Measurements from ENCODE around the gene XYLT1.

Gene XYLT1

GRCh38 chr16:17068524-17068923 is 402.2 kb downstream of the XYLT1 start:
- no peak for DNase-seq

- no peak for DNase-seq
Observed at GRCh38 chr16:17067882-17068281, 402.9 kb downstream of the XYLT1 start.

DNA sequence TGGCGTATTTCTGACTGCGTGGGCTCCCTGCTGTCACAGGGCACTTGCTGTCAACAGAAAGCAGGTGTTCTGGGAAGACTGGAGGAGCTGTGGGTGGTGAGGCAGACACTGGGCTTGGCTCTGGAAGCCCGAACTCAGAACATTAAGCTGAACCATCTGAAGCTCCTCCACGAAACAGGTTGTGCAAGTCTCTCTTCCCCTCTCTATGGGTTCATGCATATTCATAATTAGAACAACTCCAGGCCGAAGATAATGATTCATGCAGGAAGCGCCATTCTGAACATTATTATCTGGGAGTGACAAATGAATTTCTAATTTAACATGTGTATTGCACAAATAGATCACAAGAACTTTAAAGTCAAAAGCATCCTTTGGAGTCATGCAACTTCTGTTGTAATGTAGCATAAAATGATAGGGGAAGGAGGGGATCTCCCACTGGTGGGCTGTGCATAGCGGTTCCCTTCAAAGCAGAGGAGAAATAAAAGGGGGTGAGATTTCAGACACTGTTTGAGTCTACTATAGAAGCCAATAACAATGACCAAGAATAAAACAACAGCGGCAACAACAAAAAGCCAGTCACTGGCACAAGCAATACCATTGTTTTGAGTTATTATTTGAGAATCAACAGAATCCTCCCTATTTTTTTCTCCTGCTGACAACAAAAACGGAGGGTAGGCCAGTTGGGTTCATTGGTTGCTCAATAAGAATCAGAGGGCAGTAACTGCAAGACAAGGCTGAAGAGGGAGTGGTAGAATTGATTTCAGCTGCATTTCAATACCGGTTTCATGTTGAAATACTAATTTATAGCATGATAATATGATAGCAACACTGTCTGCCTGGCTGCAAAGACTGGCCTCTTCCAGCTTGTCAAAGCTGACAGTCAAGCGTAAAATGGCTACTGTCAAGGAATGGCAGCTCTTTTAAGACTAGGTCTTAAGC is 407.3 kb downstream of the XYLT1 start:
- DNase-seq: no peak

DNA sequence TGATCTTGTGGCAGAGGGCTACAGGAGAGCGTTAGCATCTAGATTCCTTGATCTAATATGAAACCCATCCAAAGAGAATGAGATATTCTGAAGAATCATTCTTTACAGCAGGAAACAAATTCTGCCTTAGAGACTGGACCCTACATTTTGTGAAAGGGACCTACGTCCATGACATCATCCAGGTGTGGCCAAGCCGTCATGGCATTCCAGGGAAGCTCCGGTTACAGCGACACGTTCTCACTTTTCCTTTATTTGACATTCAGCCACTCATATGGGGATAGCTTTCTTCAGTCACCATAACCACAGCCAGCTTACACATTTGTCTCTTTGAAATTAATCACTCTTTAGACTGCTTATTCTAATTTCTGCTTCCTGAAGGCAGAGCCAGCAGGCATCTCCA is 408.1 kb downstream of the XYLT1 start:
- peak; percentile 3 for DNase-seq

- no peak for DNase-seq
Observed at GRCh38 chr16:17061326-17061725, 409.4 kb downstream of the XYLT1 start.

GRCh38 chr16:17058471-17058870 is 412.3 kb downstream of the XYLT1 start:
- DNase-seq: no peak

- no peak for DNase-seq
Observed at GRCh38 chr16:17056666-17057065, 414.1 kb downstream of the XYLT1 start.

DNA sequence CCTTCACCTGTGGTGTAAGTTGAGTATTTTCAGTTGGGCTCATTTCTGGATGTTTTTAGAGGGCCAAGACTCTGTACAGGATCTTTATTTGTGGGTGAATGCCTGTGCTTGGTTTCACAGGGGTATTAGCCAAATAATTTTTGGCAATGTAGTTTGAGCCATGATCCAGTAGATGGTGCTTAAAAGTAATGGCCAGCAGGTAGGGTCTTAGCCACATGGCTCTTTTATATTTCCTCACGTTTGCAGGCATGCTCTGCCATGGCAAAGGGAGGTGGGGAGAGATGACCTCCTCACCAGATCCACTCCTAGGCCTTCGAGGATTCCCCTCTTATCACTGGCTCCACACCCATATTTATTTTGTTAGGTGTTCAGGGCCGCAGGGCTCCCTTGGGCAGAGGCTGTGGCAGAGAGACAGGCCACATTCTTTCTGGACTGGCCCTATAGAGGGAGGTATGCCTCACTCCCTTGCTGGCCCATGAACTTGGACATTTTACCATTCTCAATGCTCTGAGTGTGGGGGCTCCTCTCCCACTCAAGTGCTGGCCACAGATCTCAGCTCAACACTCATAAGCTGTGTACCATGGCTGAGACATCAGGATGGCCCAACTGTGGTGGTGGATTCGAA is 417.1 kb downstream of the XYLT1 start:
- no peak for DNase-seq

All from DMS79 treated with DMSO at 0.1 percent for 48 hours (cell line).